GM15510 (cell line): ENCODE measurements around the gene ADRA2B.

Experiments used
- POLR2A ChIP-seq: IDR thresholded peaks from 3 replicates; pipeline ENCODE4 v1.6.1; 2011; ENCODE audit warnings: borderline replicate concordance; ENCODE audit not compliant: insufficient read length; ENCODE audit errors: extremely low read depth

The ADRA2B gene

DNA sequence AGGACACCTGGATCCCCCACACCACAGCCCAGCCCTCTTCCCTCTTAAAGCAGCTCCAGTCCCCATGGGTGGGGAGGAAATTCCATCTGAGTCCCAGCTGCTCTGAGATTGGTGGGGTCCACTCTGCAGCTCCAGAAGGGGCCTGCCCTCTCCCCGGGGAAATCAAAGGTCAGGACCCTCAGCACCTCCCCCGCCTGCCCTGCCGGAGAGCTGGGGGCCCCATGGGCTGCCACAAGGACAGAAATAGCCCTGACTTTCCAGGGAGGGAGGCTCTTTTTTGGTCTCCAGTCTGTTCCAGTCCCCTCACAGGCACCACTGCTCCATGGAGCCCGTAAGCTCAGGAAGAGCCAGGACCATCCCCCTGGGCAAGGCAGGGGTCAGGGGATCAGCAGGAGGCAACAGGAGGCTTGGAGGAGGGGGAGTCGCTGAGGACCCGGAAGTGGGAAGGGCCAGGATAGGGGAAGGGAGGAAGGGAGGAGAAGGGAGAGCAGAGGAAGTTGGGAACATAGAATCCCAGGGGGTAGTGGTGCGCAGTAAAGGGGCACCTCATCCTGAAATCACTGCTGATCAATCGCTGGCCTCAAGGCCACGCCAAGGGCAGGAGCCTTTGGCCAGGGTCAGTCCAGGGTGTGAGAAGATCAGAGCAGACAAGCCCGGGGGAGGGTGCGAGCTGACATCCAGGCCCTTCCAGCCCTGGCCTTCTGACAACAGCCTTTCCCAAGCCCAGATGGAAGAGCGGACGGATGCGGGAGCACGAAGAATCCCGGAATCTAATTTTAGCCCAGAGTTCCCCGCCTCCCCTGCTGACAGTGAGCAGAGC lies 7.6 kb downstream of the ADRA2B start:
- TF ChIP-seq POLR2A = no peak

DNA sequence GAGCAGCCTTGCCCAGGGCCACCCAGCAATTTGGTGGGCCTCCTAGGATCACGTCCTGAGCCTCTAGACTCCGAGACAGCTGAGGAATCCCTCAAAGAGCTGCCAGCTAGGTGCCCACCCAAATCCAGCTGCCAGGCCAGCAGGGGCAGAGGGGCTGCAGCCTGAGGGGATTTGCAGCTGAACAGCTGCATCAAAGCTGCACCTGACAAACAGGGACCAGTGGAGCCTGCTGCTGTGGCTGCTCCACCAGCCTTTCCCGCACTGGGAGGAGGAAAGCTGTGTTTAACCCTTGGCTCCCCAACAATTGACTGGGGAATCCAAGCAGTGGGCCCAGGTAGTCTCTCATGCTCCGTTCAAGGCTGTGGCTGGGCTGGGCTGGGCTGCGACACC lies 8.2 kb downstream of the ADRA2B start:
- no peak for TF ChIP-seq POLR2A

DNA sequence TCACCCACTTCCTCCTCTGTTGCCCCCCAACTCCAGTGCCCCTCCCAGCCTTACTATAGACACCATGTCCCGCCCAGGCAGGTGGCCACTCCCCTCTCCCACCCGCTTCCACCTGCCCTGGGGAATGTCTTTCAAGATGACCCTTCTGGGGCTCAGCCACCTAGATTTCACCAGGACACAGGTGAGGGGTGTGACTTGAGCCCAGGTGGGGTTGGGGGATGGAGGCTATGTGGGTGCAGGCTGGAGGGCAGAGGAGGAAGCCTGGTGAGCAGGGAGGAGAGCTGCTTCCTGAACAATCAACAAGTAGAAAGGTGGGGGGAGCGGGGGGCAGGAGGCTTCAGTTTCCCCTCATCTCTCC lies 8.7 kb downstream of the ADRA2B start:
- TF ChIP-seq POLR2A = no peak

DNA sequence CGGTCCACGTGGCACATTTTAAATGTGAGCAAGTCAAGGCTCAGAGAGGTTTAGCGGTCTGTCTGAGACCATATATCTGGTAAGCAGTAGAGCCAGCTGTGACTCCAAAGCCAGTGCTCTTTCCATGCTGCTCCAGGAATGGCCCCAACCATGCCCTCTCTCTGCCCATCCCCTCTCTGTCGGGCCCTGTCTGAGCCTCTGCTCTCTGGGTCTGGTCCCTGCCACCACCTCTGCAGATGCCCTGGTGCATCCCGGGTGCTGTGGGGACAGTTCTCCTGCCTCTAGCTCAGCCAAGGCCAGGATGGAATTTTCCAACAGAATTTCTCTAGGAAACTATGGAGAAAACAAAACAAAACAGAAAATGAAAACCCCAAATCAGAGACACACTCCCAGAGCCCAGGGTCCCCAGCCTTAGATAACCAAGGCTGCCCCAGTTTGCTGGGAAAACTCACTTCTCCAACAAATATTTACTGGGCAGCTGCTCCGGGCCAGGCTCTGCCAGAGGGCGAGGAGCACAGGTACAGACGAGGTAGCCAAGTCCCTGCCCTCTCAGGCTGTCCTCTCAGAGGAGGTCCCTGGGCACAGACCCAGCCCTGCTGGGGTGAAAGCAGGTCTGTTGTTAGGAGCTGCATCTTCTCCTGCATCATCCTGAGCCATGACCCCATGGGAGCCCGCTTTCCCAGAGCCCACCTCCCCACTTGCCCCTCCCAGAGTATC lies 9.2 kb downstream of the ADRA2B start:
- TF ChIP-seq POLR2A = no peak

DNA sequence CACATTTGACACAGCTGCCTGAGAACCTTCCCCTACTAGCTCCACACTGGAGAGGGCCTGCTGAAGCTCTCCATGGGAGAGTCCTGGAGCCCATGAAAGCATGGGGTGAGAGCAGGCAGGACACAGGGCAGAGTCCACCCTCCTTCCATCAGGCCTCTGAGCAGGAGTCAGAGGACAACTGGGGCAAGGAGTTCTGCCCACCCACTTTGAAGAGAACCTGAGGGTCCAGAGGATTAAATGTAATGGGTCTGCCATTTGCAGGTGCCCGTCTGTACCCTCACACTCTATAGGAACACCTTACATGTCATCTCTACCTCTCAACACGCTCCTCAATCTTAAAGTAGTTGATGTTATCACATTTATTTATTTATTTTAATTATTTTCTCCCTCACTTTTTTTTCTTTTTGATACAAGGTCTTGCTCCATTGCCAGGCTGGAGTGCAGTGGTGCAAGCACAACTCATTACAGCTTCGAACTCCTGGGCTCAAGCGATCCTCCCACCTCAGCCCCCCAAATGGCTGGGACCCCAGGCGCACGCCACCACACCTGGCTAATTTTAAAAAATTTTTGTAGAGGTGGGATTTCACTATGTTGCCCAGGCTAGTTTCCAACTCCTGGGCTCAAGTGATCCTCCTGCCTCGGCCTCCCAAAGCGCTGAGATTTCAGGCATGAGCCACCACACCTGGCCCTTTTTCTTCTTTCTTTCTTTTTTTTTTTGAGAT lies 10.2 kb downstream of the ADRA2B start:
- no peak for TF ChIP-seq POLR2A

DNA sequence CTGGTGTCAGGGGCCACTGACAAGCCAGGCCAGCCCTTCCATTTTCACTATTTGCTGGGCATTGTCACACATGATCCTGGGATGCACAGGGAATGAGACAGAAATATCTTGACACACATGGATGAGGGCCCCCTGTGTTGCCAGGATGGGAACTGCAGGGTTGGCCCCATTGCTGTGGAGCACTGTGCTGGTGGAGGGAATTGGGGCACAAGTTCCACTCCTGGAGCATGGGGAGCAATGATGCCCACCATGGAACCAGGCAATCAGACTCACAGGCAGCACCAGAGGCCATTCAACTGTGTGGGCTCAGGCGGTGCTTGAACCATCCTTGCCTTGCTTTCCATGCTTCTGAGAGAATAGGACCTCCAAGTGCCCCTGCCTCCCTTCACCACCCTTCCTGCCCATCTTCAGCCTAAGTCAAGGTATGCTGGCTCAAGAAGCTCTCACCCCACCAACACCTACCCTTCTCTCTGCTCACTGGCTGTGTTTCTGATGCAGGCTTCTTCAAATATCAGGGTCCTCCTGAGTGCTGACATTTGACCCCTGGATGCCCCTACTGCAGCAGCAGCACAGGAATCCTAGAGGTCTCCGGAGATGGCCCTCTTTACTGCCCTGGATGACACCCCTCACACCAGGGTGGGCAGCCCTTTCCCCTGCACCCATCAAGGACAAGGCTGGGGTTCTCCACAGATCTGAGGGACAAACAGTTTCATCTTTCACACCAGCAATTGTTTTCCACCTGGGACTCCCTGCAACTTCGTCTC lies 11.0 kb downstream of the ADRA2B start:
- TF ChIP-seq POLR2A = no peak

DNA sequence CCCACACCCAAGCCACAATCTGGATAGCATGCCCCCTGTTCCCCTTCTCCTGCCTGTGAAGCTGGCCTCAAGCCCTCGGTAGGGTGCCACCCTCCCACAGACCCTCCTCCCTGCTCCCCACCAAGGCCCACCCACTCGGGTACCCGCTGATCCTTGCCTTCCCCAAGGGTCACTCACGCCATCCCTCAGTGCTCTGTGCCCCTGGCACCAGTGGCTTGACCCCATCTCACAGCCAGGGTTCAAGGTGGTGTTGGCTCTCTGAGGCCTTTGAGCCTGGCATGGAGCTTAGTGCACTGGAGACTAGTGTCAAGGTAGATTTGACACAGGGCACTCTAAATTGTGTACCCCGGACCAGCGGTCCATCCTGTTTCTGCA lies 11.9 kb downstream of the ADRA2B start:
- no peak for TF ChIP-seq POLR2A

DNA sequence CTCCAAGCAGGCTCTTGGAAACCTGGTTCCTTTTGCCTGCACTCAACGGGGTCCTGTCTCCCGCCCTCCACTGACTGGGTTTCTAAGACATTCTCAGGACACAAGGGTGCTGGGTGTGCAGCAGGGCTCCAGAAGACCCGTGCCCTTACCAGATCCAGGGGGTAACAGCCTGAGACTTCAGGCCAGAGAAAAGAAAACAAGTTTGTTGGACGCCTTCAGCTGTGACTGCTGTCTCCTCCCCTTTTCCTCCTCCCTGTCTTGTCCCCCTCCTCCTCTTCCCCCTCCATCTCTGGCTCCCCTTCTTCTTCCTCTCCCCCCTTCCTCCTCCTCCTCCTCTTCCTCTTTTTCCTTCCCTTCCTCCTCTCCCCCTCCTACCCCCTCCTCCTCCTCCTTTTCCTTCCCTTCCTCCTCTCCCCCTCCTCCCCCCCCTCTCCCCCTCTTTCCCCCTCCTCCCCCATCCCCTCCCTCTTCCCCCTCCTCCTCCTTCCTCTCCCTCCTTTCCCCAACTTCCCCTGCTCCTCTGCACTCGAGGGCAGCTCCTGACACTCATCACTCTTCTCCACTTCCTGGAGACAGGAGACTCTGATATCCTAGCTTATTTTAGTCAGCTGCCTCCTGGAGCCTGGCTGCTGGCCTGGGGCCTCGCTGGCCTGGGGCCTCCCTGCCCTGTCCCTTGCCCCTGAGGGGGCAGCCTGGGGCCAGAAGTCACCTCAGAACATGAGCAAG lies 12.4 kb downstream of the ADRA2B start:
- TF ChIP-seq POLR2A = no peak

DNA sequence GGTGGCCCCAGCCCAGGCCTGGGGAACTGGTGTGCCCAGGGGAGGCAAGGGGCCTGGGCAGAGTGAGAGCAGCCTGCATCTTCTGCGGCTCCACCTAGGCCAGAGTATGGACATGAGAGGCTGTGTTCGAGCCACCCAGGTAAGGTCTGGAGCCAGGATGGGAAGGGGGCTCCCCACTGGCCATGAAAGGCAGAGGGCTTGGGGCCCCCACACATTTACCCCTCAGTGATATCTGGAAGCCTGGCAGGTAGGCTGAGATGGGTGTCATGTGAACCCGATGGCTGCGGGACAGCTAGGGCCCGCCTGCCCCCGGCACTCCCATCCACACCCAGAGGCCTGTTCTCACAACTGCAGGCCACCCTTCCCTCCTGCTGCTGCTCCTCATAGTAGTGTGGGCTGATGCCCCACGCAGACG lies 13.2 kb downstream of the ADRA2B start:
- TF ChIP-seq POLR2A = no peak

DNA sequence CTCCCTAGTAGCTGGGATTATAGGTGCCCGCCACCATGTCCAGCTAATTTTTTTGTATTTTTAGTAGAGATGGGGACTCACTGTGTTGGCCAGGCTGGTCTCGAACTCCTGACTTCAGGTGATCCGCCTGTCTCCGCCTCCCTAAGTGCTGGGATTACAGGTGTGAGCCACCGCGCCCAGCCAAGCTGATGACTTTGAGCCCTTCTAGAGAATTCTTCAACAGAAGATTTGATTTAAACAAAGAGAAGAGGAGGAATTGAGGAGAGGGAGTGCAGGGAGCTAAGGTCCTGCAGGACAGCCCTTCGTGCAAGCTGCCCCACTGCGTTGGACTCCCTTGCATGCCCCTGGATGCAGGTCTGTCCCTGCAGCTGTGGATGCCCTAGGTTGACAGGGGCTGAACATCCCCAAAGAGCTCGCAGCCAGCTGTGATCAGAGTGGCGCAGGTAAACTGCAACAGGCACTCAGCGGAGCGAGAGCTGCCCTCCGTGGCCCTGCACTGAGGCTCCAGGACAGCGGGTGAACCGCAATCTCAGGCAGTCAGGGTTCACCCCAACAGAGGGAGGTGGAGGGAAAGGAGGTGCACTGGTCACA lies 13.7 kb downstream of the ADRA2B start:
- no peak for TF ChIP-seq POLR2A

DNA sequence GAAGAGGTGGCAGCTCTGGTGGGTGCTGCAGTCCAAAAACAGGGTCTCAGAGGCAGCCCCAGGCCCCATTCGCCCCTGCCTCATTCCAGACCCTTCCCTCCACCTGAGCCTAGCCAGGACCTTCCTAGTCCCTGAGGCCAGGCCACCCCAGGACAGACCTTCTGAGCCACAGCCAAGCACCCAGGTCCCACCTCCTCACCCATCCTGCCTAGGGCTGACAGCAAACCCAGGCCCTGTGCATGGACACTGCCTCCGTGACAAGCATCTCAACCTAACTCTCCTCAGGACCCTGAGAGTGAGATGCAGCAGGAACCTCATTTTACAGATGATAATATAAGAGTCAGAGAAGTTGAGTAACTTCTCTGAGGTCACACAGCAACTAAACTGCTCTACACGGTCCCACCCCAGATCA lies 15.5 kb downstream of the ADRA2B start:
- TF ChIP-seq POLR2A = no peak

DNA sequence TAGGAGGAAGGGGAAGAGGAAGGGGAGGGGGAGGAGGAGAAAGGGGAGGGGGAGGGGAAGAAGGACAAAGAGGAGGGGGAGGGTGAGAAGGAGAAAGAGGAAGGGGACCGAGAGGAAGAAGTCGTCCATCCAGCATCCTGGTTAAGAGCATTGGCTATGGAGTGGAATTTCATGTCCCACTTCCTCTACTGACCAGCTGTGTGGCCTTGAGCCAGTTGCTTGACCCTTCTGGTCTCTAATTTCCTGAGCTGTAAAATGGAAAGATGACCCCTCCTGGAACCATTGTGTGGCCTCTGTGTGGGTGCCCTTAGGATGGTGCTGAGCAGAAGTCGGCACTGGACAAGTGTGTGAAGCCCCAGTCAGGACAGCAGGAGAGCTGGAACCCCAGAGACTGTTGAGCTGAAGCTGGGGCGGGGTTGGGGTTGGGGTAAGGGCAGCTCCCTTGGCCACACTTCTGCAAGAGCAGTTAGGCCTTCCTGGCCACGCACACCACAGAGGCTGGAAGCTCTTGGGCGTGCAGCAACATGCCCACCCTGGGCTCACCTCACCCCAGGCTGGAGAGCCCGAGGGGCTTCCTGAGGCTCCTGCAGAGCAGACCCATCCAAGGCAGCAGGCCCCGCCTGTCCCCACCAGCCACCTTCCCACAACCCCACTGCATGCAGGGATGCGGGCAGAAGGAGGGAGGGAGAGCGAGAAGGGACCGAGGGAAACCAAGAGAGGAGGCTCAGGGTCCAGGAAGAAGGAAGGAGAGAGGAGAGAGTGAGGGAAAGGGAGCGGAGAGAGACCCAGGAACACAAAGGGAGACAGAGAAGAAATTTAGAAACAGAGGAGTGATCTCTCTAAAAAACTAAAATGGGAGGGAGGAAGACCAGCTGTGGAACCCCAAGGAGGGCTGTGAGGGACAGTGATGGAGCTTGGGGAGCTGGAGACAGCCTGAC lies 16.2 kb downstream of the ADRA2B start:
- no peak for TF ChIP-seq POLR2A
